A549 (cell line): ENCODE results near the gene FILIP1L.

Experiments used
- CTCF ChIP-seq: fragments of >200 bp; sonication (Bioruptor Twin); formaldehyde crosslinking; IDR thresholded peaks from 3 replicates; pipeline ENCODE4 v1.5.1; 2016
- EHMT2 ChIP-seq: fragments of 200-600 bp; sonication (generic); IDR thresholded peaks from 2 replicates; pipeline ENCODE4 v1.6.1; 2016; ENCODE audit warnings: antibody characterized with exemption, low read depth, mild to moderate bottlenecking, moderate library complexity
- NFE2L2 ChIP-seq: fragments of 150-350 bp; conservative IDR thresholded peaks from 2 replicates; pipeline ENCODE4 v1.6.1; 2014; ENCODE audit warnings: low read length
- NR3C1 ChIP-seq: fragments of >200 bp; sonication (Bioruptor Twin); formaldehyde crosslinking; IDR thresholded peaks from 3 replicates; pipeline ENCODE4 v1.6.1; 2017
- TP53 ChIP-seq: fragments of 250-450 bp; sonication (Bioruptor Pico); IDR thresholded peaks from 2 replicates; pipeline ENCODE4 v1.5.0; 2021; ENCODE audit warnings: mild to moderate bottlenecking, moderate library complexity

- TF ChIP-seq CTCF (no peak), NFE2L2 (no peak), TP53 (no peak), EHMT2 (no peak), NR3C1 (no peak)
Observed at GRCh38 chr3:99949956-99950670, 164.2 kb downstream of the FILIP1L start.
